H1 (cell line): ENCODE results near the gene ACAA1. TPM values are rescaled to one million over a fixed set of nuclear protein-coding genes. Genes with fewer than 3 reads are reported as not detected.

ENCODE experiments used
- CTCF ChIA-PET: fragments of 300-600 bp; sonication (Branson Sonifier 250); formaldehyde crosslinking; loops from one replicate; lab custom pipeline; 2021; ENCODE audit not compliant: partially characterized antibody; lab: Charles Lee
- POLR2A ChIA-PET: fragments of 300-600 bp; sonication (Branson Sonifier 250); formaldehyde crosslinking; loops from one replicate; lab custom pipeline; 2021; ENCODE audit warnings: inconsistent platforms; ENCODE audit not compliant: partially characterized antibody; lab: Charles Lee
- DNase-seq, 2 experiments: peaks; one replicate each; pipeline versions ENCODE4 v3.0.0 to v3.0.0-alpha.2; 2010 to 2022; ENCODE audit warnings: low spot score in 2 of 2, low read depth in 1 of 2, mixed read lengths in 1 of 2
- FAIRE-seq: peaks from 2 replicates; lab custom pipeline; 2011; peaks lifted over from hg19 to GRCh38; lab: Jason Lieb, UNC
- H2AFZ ChIP-seq: 2 replicates; pipeline ENCODE4 v1.8.1; 2012; ENCODE audit warnings: low read length, inconsistent platforms
- H2AK5ac ChIP-seq: 2 replicates; pipeline ENCODE4 v1.6.1; 2013; ENCODE audit warnings: low read depth, low read length
- H2BK120ac ChIP-seq: replicated peaks from 2 replicates; pipeline ENCODE3; 2013; ENCODE audit warnings: low read depth, low read length, inconsistent platforms
- H2BK12ac ChIP-seq: 2 replicates; pipeline ENCODE4 v1.6.1; 2013; ENCODE audit warnings: low read depth, low read length
- H2BK15ac ChIP-seq: 2 replicates; pipeline ENCODE4 v1.6.1; 2013; ENCODE audit warnings: low read length
- H2BK20ac ChIP-seq: 2 replicates; pipeline ENCODE4 v1.6.1; 2013; ENCODE audit warnings: low read length
- H2BK5ac ChIP-seq: 2 replicates; pipeline ENCODE4 v1.6.1; 2013; ENCODE audit warnings: low read depth, low read length
- H3K14ac ChIP-seq: 2 replicates; pipeline ENCODE4 v1.6.1; 2013; ENCODE audit warnings: inconsistent platforms; ENCODE audit not compliant: insufficient read length
- H3K18ac ChIP-seq: 2 replicates; pipeline ENCODE4 v1.6.1; 2013; ENCODE audit warnings: low read length; ENCODE audit errors: extremely low read depth
- H3K23ac ChIP-seq: 2 replicates; pipeline ENCODE4 v1.6.1; 2013; ENCODE audit warnings: inconsistent platforms; ENCODE audit not compliant: insufficient read length
- H3K23me2 ChIP-seq: 2 replicates; pipeline ENCODE4 v1.6.1; 2013; ENCODE audit warnings: low read depth, low read length
- H3K27ac ChIP-seq: 2 replicates; pipeline ENCODE4 v1.6.1; 2011; ENCODE audit warnings: low read depth, low read length, inconsistent platforms
- H3K27me3 ChIP-seq, 4 experiments: replicated peaks in 1 of 4; 1 replicate in 1 of 4; 2 replicates in 3 of 4; pipeline versions ENCODE4 v1.6.1 to v1.8.1; 2011 to 2013; ENCODE audit warnings: low read length in 3 of 4, mild to moderate bottlenecking in 3 of 4, inconsistent platforms in 2 of 4, mixed read lengths in 2 of 4, moderate library complexity in 1 of 4; ENCODE audit not compliant: control insufficient read depth in 3 of 4, insufficient read depth in 3 of 4; ENCODE audit errors: extremely low read depth in 1 of 4
- H3K36me3 ChIP-seq, 4 experiments: 2 replicates each; pipeline versions ENCODE4 v1.6.1 to v1.8.1; 2011 to 2013; ENCODE audit warnings: mild to moderate bottlenecking in 4 of 4, low read length in 3 of 4, moderate library complexity in 2 of 4, control low read depth in 1 of 4, inconsistent platforms in 1 of 4; ENCODE audit not compliant: insufficient read depth in 4 of 4, control insufficient read depth in 2 of 4
- H3K4ac ChIP-seq: replicated peaks from 2 replicates; pipeline ENCODE3; 2013; ENCODE audit warnings: low read length, low read depth, mixed read lengths, inconsistent platforms; ENCODE audit not compliant: insufficient read length
- H3K4me1 ChIP-seq, 4 experiments: replicated peaks in 1 of 4; 1 replicate in 1 of 4; 2 replicates in 3 of 4; pipeline versions ENCODE4 v1.6.1 to v1.8.1; 2011 to 2013; ENCODE audit warnings: low read length in 3 of 4, inconsistent platforms in 2 of 4, mixed read lengths in 1 of 4; ENCODE audit not compliant: insufficient read depth in 4 of 4, control insufficient read depth in 3 of 4
- H3K4me2 ChIP-seq, 2 experiments: 2 replicates each; pipeline versions ENCODE4 v1.6.1 to v1.8.1; 2011 to 2013; ENCODE audit warnings: low read depth in 2 of 2, low read length in 2 of 2, control low read depth in 1 of 2, inconsistent platforms in 1 of 2, mild to moderate bottlenecking in 1 of 2; ENCODE audit not compliant: insufficient read depth in 1 of 2
- H3K4me3 ChIP-seq, 4 experiments: fragments of 200-600, 300-600 bp in 1 of 4; sonication (generic), shearing (Covaris generic), sonication (Bioruptor Twin) in 1 of 4; 2 replicates each; pipeline versions ENCODE4 v1.5.1 to v1.8.1; 2011 to 2016; ENCODE audit warnings: low read length in 4 of 4, low read depth in 3 of 4, control low read depth in 2 of 4, inconsistent platforms in 2 of 4, mild to moderate bottlenecking in 2 of 4, mixed read lengths in 1 of 4, moderate library complexity in 1 of 4; ENCODE audit not compliant: insufficient read depth in 2 of 4; ENCODE audit errors: extremely low read depth in 1 of 4
- H3K56ac ChIP-seq: replicated peaks from 2 replicates; pipeline ENCODE3; 2013; ENCODE audit warnings: low read depth, mild to moderate bottlenecking, mixed read lengths, low read length, inconsistent platforms; ENCODE audit not compliant: insufficient read length
- H3K79me1 ChIP-seq: 2 replicates; pipeline ENCODE4 v1.6.1; 2013; ENCODE audit warnings: low read depth, low read length, control low read depth
- H3K79me2 ChIP-seq, 2 experiments: 2 replicates each; pipeline versions ENCODE4 v1.6.1 to v1.8.1; 2012 to 2013; ENCODE audit warnings: low read length in 2 of 2, mild to moderate bottlenecking in 2 of 2, inconsistent platforms in 1 of 2; ENCODE audit not compliant: insufficient read depth in 2 of 2, control insufficient read depth in 1 of 2
- H3K9ac ChIP-seq, 4 experiments: replicated peaks in 1 of 4; 1 replicate in 1 of 4; 2 replicates in 3 of 4; pipeline versions ENCODE4 v1.6.1 to v1.8.1; 2011 to 2013; ENCODE audit warnings: low read depth in 3 of 4, low read length in 3 of 4, control low read depth in 2 of 4, mild to moderate bottlenecking in 2 of 4, moderate library complexity in 2 of 4, inconsistent platforms in 1 of 4; ENCODE audit errors: extremely low read depth in 1 of 4
- H3K9me3 ChIP-seq, 2 experiments: 2 replicates each; pipeline versions ENCODE4 v1.6.1 to v1.8.1; 2012 to 2013; ENCODE audit warnings: mild to moderate bottlenecking in 2 of 2, moderate library complexity in 2 of 2, control low read depth in 1 of 2, inconsistent platforms in 1 of 2, low read depth in 1 of 2, low read length in 1 of 2, mixed read lengths in 1 of 2; ENCODE audit not compliant: insufficient read depth in 2 of 2
- H4K20me1 ChIP-seq, 2 experiments: replicated peaks in 1 of 2; 2 replicates each; pipeline versions ENCODE3 to v1.8.1; 2011 to 2013; ENCODE audit warnings: inconsistent platforms in 2 of 2, low read length in 2 of 2, mild to moderate bottlenecking in 1 of 2; ENCODE audit not compliant: insufficient read depth in 2 of 2, control insufficient read depth in 1 of 2
- H4K5ac ChIP-seq: 2 replicates; pipeline ENCODE4 v1.6.1; 2013; ENCODE audit warnings: low read length, low read depth, mixed read lengths, inconsistent platforms; ENCODE audit not compliant: insufficient read length
- H4K8ac ChIP-seq: 2 replicates; pipeline ENCODE4 v1.8.0; 2013; ENCODE audit warnings: mild to moderate bottlenecking, moderate library complexity, low read length, inconsistent platforms; ENCODE audit not compliant: insufficient read depth; ENCODE audit errors: extremely low read depth
- H4K91ac ChIP-seq: replicated peaks from 2 replicates; pipeline ENCODE3; 2013; ENCODE audit warnings: low read length, mixed read lengths, inconsistent platforms; ENCODE audit not compliant: insufficient read length
- FOSL1 ChIP-seq: IDR thresholded peaks from 2 replicates; pipeline ENCODE4 v1.6.1; 2011; ENCODE audit warnings: mild to moderate bottlenecking, low read depth, low read length, moderate library complexity; ENCODE audit not compliant: insufficient read depth
- JUN ChIP-seq: IDR thresholded peaks from 2 replicates; pipeline ENCODE4 v1.6.1; 2011; ENCODE audit warnings: low read depth, mild to moderate bottlenecking, improper control_type of control experiment, low read length
- RFX5 ChIP-seq: IDR thresholded peaks from 2 replicates; pipeline ENCODE4 v1.6.1; 2011; ENCODE audit warnings: low read depth, low read length, improper control_type of control experiment, borderline replicate concordance
- SP1 ChIP-seq: IDR thresholded peaks from 2 replicates; pipeline ENCODE4 v1.6.1; 2011; ENCODE audit warnings: low read depth, low read length
- WGBS, 2 experiments: shearing (Covaris generic) in 1 of 2; methylation state at CpG; one replicate each; pipeline versions ENCODE4 v1.1.6 to v1.1.7; 2013 to 2015; ENCODE audit warnings: low lambda C conversion rate in 2 of 2, mixed read lengths in 2 of 2, inconsistent platforms in 1 of 2, low coverage in 1 of 2, missing lambda C conversion rate in 1 of 2; ENCODE audit not compliant: insufficient replicate concordance in 2 of 2, insufficient coverage in 1 of 2, insufficient read length in 1 of 2; ENCODE audit errors: extremely low coverage in 1 of 2, missing lambda C conversion rate in 1 of 2; 5-methylcytosine and 5-hydroxymethylcytosine counted together
- polyA plus RNA-seq, 7 experiments: library from polyadenylated mRNA; depleted of rRNA in 3 of 7; stranded (reverse) in 5 of 7; unstranded in 2 of 7; fragments of >200 nt in 5 of 7; fragments of 200-250 nt in 2 of 7; gene quantifications; 1 replicate in 5 of 7; 2 replicates in 1 of 7; 4 replicates in 1 of 7; pipeline versions ENCODE4 v1.2.1 to v1.2.3, GENCODE V29; 2011 to 2013; ENCODE audit warnings: missing spikeins in 2 of 7, mixed read lengths in 2 of 7
- total RNA-seq: library from RNA; stranded (reverse); fragmentation: NEBNext Ultra II Directional; extraction: Animal tissue kit (Norgen Biotek cat#: 25700); gene quantifications from 2 replicates; pipeline ENCODE4 v1.2.1, GENCODE V29; 2021
- TF ChIP-seq, protein P1 (sequence below), 3 experiments: IDR thresholded peaks; 1 replicate in 2 of 3; 2 replicates in 1 of 3; pipeline versions ENCODE4 v1.5.1 to v1.6.1; 2011; ENCODE audit warnings: low read length in 3 of 3, mild to moderate bottlenecking in 3 of 3, inconsistent platforms in 2 of 3, low read depth in 1 of 3, moderate library complexity in 1 of 3; ENCODE audit not compliant: insufficient read depth in 1 of 3; ENCODE audit errors: control extremely low read depth in 1 of 3

Gene ACAA1
- total and polyA plus RNA-seq, 2 of the 8 experiments (the other 6 are each of a cell fraction or from before 2014, with no cell fraction given), result 23.1 to 34.8 TPM

GRCh38 chr3:38121451-38121831 is 15.5 kb downstream of the ACAA1 start:
- Histone ChIP-seq H3K56ac (no peak overlapping the region), H3K23ac (no peak overlapping the region), H3K14ac (no peak overlapping the region), H3K27ac (no peak overlapping the region), H3K4me1 (no peaks in the 10 kb centered on the region), H3K79me2 (no peaks in the 10 kb centered on the region), H2BK120ac (no peak overlapping the region), H2AFZ (no peak overlapping the region), H3K9ac (no peak overlapping the region), H4K91ac (no peak overlapping the region), H3K79me1 (no peaks in the 10 kb centered on the region), H2BK15ac (no peak overlapping the region), H3K23me2 (no peaks in the 10 kb centered on the region), H4K8ac (no peak overlapping the region), H2AK5ac (no peak overlapping the region), H3K36me3 (peaks cover 14 to 33% (median 26%) of the 10 kb centered on the region in 4 experiments), H2BK20ac (no peak overlapping the region), H3K27me3 (no peaks in the 10 kb centered on the region), H2BK12ac (no peak overlapping the region), H3K4me2 (no peak overlapping the region), H4K20me1 (peaks cover 2 to 15% of the 10 kb centered on the region in 2 experiments), H3K4ac (no peak overlapping the region), H4K5ac (no peak overlapping the region), H3K4me3 (no peak overlapping the region), H3K9me3 (no peaks in the 10 kb centered on the region; a peak in 1 of 4 replicates), H2BK5ac (no peak overlapping the region), H3K18ac (no peak overlapping the region)
- ChIA-PET POLR2A (interaction anchor here (0.8 to 4.2 kb wide), 4 partner anchors 10 to 43 kb away, joined by 4 to 20 read pairs (median 4); partner anchors contain the start of gene OXSR1), CTCF (interaction anchor here (1.1 to 8.8 kb wide), 3 partner anchors 8 to 147 kb away, joined by 3 to 105 read pairs (median 3); partner anchors contain the start of gene ACAA1)
- FAIRE-seq (no peak), DNase-seq (no peak)
- TF ChIP-seq, protein P1, sequence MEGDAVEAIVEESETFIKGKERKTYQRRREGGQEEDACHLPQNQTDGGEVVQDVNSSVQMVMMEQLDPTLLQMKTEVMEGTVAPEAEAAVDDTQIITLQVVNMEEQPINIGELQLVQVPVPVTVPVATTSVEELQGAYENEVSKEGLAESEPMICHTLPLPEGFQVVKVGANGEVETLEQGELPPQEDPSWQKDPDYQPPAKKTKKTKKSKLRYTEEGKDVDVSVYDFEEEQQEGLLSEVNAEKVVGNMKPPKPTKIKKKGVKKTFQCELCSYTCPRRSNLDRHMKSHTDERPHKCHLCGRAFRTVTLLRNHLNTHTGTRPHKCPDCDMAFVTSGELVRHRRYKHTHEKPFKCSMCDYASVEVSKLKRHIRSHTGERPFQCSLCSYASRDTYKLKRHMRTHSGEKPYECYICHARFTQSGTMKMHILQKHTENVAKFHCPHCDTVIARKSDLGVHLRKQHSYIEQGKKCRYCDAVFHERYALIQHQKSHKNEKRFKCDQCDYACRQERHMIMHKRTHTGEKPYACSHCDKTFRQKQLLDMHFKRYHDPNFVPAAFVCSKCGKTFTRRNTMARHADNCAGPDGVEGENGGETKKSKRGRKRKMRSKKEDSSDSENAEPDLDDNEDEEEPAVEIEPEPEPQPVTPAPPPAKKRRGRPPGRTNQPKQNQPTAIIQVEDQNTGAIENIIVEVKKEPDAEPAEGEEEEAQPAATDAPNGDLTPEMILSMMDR (IDR thresholded peaks at IDR 0.05; ENCODE audit: control extremely low read depth in 1 of 3, insufficient read depth in 1 of 3, low read depth in 1 of 3, low read length in 3 of 3), result no peak
- no peak for TF ChIP-seq RFX5
- no peak for TF ChIP-seq SP1
- no peak for TF ChIP-seq JUN
- TF ChIP-seq FOSL1, result no peak
- 92% methylated on average over 9 of the region's 9 CpGs; no CpG with 5 or more reads in 1 of the 2 experiments for WGBS, 2 experiments
